Measurements from ENCODE around the gene GCNT1. TPM values are rescaled to one million over a fixed set of nuclear protein-coding genes. Genes with fewer than 3 reads are reported as not detected.

The GCNT1 gene
- total RNA-seq, 1 experiment from 2014 or later = 0.28 TPM

- CTCF ChIA-PET = no interaction called here
- BruUV-seq (replicated peaks) = no TSS peak
- in situ Hi-C loops (cut with HindIII; ENCODE audit: low pct_unique_long_range_greater_than_20kb, low sequenced_read_pairs) = no loop called here
Observed at GRCh38 chr9:76423216-76424177, 35.5 kb upstream of the GCNT1 start.

GRCh38 chr9:76424491-76424890, 34.5 kb upstream of the GCNT1 start:
- no peak for TF ChIP-seq CTCF (IDR thresholded peaks at IDR 0.05)
- TF ChIP-seq REST (IDR thresholded peaks at IDR 0.05; ENCODE audit: insufficient read depth in 1 of 2, low read depth in 2 of 2, low read length in 1 of 2) = no peak
- no peak for TF ChIP-seq TCF7L2 (IDR thresholded peaks at IDR 0.05; ENCODE audit: low read depth, low read length)
- no peak for TF ChIP-seq POLR2AphosphoS5 (IDR thresholded peaks at IDR 0.05; ENCODE audit: low read depth, low read length)
- no peak for TF ChIP-seq SIN3A (IDR thresholded peaks at IDR 0.05; ENCODE audit: borderline replicate concordance, insufficient read depth, low read depth, low read length)
- DNase-seq (ENCODE audit: low read depth, low spot score) (no peak), ATAC-seq (no peak)
- no peak overlapping the region for H3K4me3 ChIP-seq (ENCODE audit: low read depth in 2 of 2, low read length in 2 of 2)
- no peaks in the 10 kb centered on the region for H3K9me3 ChIP-seq (ENCODE audit: control insufficient read depth, insufficient read depth, low read depth, low read length)
- no peak overlapping the region for H3K27ac ChIP-seq (ENCODE audit: low read length)
- no TSS peak for BruUV-seq (replicated peaks)
- ChIA-PET POLR2A (no interaction called here), CTCF (no interaction called here)
- intact Hi-C loops (cut with micrococcal nuclease; ENCODE audit: unreplicated experiment) = no loop called here
- no peaks in the 10 kb centered on the region for H3K36me3 ChIP-seq (ENCODE audit: control insufficient read depth, insufficient read depth, low read length)
- H3K27me3 ChIP-seq (ENCODE audit: control insufficient read depth, insufficient read depth, low read length) = no peaks in the 10 kb centered on the region
- in situ Hi-C loops (cut with HindIII; ENCODE audit: low pct_unique_long_range_greater_than_20kb, low sequenced_read_pairs) = no loop called here
- H3K4me1 ChIP-seq (ENCODE audit: control insufficient read depth, insufficient read depth, low read length) = no peaks in the 10 kb centered on the region

More at GRCh38 chr9:76423216-76424177, 35.5 kb upstream of the GCNT1 start:
- Histone ChIP-seq H3K9me3 (ENCODE audit: control insufficient read depth, insufficient read depth, low read depth, low read length) (no peaks in the 10 kb centered on the region), H3K4me1 (ENCODE audit: control insufficient read depth, insufficient read depth, low read length) (no peaks in the 10 kb centered on the region), H3K4me3 (ENCODE audit: low read depth in 2 of 2, low read length in 2 of 2) (no peak overlapping the region), H3K36me3 (ENCODE audit: control insufficient read depth, insufficient read depth, low read length) (no peaks in the 10 kb centered on the region), H3K27ac (ENCODE audit: low read length) (no peak overlapping the region), H3K27me3 (ENCODE audit: control insufficient read depth, insufficient read depth, low read length) (no peaks in the 10 kb centered on the region)
- POLR2A ChIA-PET = no interaction called here
- TF ChIP-seq SIN3A (IDR thresholded peaks at IDR 0.05; ENCODE audit: borderline replicate concordance, insufficient read depth, low read depth, low read length) = no peak
- TF ChIP-seq REST (IDR thresholded peaks at IDR 0.05; ENCODE audit: insufficient read depth in 1 of 2, low read depth in 2 of 2, low read length in 1 of 2) = no peak
- no peak for TF ChIP-seq TCF7L2 (IDR thresholded peaks at IDR 0.05; ENCODE audit: low read depth, low read length)
- no peak for TF ChIP-seq POLR2AphosphoS5 (IDR thresholded peaks at IDR 0.05; ENCODE audit: low read depth, low read length)
- no peak for TF ChIP-seq CTCF (IDR thresholded peaks at IDR 0.05)
- no peak for ATAC-seq
- DNase-seq (ENCODE audit: low read depth, low spot score) = no peak
- intact Hi-C loops (cut with micrococcal nuclease; ENCODE audit: unreplicated experiment) = no loop called here

Measured in Panc1 (cell line).